Neural progenitor cell (in vitro differentiated cells): ENCODE results near the gene TNNT3.

Experiments used
- EZH2 ChIP-seq: fragments of 200-600 bp; sonication (generic); IDR thresholded peaks from 2 replicates; pipeline ENCODE4 v1.6.1; 2017; ENCODE audit warnings: antibody characterized with exemption, mild to moderate bottlenecking, moderate library complexity
- EZH2phosphoT487 ChIP-seq: fragments of 200-600 bp; sonication (generic); IDR thresholded peaks from 2 replicates; pipeline ENCODE4 v1.6.1; 2017; ENCODE audit warnings: antibody characterized with exemption
- TF ChIP-seq, protein P1 (sequence below): fragments of 200-600 bp; sonication (generic); IDR thresholded peaks from 2 replicates; pipeline ENCODE4 v1.5.1; 2017; ENCODE audit warnings: antibody characterized with exemption, mild to moderate bottlenecking

DNA sequence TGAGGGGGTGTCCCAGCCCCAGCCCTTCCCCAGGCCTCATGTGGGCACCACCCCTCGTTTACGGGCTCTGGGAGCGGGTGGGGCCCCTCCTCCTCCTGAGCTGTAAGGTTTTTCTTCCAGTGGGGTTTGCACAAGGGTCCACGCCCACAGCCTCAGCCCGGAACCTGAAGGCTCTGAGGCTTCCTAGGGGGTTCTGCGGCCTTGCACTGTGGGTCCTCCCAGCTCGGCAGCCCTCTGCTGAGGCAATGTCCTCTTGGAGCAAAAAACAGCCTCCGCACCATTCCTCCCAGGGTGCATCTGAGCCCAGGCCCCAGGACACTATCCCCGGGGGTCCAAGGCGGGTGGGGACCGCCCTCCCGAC, 64.1 kb downstream of the TNNT3 start:
- TF ChIP-seq, protein P1, sequence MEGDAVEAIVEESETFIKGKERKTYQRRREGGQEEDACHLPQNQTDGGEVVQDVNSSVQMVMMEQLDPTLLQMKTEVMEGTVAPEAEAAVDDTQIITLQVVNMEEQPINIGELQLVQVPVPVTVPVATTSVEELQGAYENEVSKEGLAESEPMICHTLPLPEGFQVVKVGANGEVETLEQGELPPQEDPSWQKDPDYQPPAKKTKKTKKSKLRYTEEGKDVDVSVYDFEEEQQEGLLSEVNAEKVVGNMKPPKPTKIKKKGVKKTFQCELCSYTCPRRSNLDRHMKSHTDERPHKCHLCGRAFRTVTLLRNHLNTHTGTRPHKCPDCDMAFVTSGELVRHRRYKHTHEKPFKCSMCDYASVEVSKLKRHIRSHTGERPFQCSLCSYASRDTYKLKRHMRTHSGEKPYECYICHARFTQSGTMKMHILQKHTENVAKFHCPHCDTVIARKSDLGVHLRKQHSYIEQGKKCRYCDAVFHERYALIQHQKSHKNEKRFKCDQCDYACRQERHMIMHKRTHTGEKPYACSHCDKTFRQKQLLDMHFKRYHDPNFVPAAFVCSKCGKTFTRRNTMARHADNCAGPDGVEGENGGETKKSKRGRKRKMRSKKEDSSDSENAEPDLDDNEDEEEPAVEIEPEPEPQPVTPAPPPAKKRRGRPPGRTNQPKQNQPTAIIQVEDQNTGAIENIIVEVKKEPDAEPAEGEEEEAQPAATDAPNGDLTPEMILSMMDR, result no peak
- TF ChIP-seq EZH2phosphoT487, result no peak
- TF ChIP-seq EZH2, result no peak
